ENCODE measurements around the gene PLPP4. TPM values are rescaled to one million over a fixed set of nuclear protein-coding genes. Genes with fewer than 3 reads are reported as not detected.

The PLPP4 gene
- polyA plus RNA-seq, 3 donors, result not detected

DNA sequence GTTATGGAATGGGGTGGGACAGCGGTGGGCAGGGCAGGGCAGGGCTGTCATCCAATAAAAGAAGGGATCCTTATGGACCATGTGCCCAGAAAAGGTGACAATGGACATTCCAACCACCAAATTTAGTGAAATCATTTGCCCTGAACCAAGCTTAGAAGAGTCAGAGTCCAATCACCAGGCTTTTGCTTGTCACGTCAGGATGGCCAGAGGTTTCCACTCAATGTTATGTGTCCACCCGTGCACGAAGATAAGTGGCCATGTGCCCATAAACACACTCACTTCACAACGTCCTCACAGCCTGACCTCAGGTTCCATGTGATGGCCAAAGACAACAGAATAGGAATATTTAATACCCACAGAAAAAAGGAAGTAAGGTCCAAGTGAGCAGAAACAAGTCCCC lies 36.6 kb upstream of the PLPP4 start:
- 100% methylated on average over 1 of the region's 5 CpGs for WGBS (ENCODE audit: insufficient coverage)
- Histone ChIP-seq H3K36me3 (replicated peaks in 1 of 2; ENCODE audit: control insufficient read depth in 1 of 2, insufficient read depth in 2 of 2, low read length in 2 of 2) (no peaks in the 10 kb centered on the region), H3K9me3 (replicated peaks in 1 of 2; ENCODE audit: control insufficient read depth in 1 of 2, insufficient read depth in 1 of 2, low read length in 2 of 2) (no peaks in the 10 kb centered on the region), H3K79me2 (ENCODE audit: insufficient read depth, low read length) (no peaks in the 10 kb centered on the region), H3K27me3 (ENCODE audit: control insufficient read depth in 2 of 2, insufficient read depth in 2 of 2, low read length in 2 of 2) (no peaks in the 10 kb centered on the region), H3K9ac (ENCODE audit: insufficient read depth, low read length, poor library complexity, severe bottlenecking) (no peak overlapping the region), H3K27ac (ENCODE audit: low read depth in 1 of 2, low read length in 2 of 2) (no peak overlapping the region), H3K4me1 (ENCODE audit: control insufficient read depth in 1 of 2, insufficient read depth in 2 of 2, low read length in 2 of 2) (no peaks in the 10 kb centered on the region), H4K20me1 (ENCODE audit: insufficient read depth, low read length) (no peaks in the 10 kb centered on the region), H3K4me2 (replicated peaks; ENCODE audit: extremely low read depth, low read length, poor library complexity, severe bottlenecking) (no peak overlapping the region), H3K4me3 (replicated peaks in 1 of 3; ENCODE audit: low read depth in 2 of 3, low read length in 3 of 3) (no peak overlapping the region), H2AFZ (ENCODE audit: insufficient read depth, low read depth, low read length, poor library complexity, severe bottlenecking) (no peak overlapping the region)
- no peaks in the 10 kb centered on the region for H3K4me1 Mint-ChIP-seq
- DNase-seq, result no peak
- no peaks in the 10 kb centered on the region for H3K36me3 Mint-ChIP-seq
- intact Hi-C loops (cut with micrococcal nuclease), result loop anchor here in 1 of 2 donors (10.0 kb wide), 1 partner anchor 314 kb away; no protein-coding TSS in a partner anchor
- H3K27ac Mint-ChIP-seq, result no peak overlapping the region
- H3K27me3 Mint-ChIP-seq (ENCODE audit: low read depth in 3 of 3), result peaks cover 0 to 9% (median 3%) of the 10 kb centered on the region in 3 donors
- peaks cover 0 to 2% (median 0%) of the 10 kb centered on the region in 7 donors for H3K9me3 Mint-ChIP-seq
- TF ChIP-seq, protein P1, sequence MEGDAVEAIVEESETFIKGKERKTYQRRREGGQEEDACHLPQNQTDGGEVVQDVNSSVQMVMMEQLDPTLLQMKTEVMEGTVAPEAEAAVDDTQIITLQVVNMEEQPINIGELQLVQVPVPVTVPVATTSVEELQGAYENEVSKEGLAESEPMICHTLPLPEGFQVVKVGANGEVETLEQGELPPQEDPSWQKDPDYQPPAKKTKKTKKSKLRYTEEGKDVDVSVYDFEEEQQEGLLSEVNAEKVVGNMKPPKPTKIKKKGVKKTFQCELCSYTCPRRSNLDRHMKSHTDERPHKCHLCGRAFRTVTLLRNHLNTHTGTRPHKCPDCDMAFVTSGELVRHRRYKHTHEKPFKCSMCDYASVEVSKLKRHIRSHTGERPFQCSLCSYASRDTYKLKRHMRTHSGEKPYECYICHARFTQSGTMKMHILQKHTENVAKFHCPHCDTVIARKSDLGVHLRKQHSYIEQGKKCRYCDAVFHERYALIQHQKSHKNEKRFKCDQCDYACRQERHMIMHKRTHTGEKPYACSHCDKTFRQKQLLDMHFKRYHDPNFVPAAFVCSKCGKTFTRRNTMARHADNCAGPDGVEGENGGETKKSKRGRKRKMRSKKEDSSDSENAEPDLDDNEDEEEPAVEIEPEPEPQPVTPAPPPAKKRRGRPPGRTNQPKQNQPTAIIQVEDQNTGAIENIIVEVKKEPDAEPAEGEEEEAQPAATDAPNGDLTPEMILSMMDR (IDR thresholded peaks at IDR 0.05), result no peak
- no peak overlapping the region for H3K4me3 Mint-ChIP-seq

DNA sequence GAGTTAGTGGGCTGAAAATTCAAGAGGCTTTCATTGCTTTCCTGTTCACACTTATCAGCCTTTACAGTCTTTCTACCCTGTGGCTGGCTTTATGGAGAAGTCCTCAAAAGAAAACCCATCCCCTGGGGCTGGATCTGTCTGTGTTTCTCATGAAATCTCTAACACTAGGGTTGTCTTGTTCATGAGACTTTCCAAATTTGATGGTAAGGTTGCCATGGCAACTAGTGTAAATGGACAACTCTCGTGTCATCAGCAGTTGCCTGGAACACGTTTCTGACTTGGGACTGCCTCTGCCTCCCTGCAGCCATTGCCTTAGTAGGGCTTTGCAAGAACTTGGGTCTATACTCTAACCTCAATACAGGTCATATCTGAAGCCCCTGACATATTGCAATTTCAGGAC lies 35.8 kb upstream of the PLPP4 start:
- Mint-ChIP-seq H3K9me3 (peaks cover 0 to 2% (median 0%) of the 10 kb centered on the region in 7 donors), H3K27me3 (ENCODE audit: low read depth in 3 of 3) (peaks cover 2 to 4% (median 3%) of the 10 kb centered on the region in 3 donors), H3K4me3 (no peak overlapping the region), H3K36me3 (no peaks in the 10 kb centered on the region), H3K4me1 (no peaks in the 10 kb centered on the region), H3K27ac (no peak overlapping the region)
- 30% methylated on average over 2 of the region's 2 CpGs for WGBS (ENCODE audit: insufficient coverage)
- Histone ChIP-seq H3K4me2 (replicated peaks; ENCODE audit: extremely low read depth, low read length, poor library complexity, severe bottlenecking) (no peak overlapping the region), H3K9me3 (replicated peaks in 1 of 2; ENCODE audit: control insufficient read depth in 1 of 2, insufficient read depth in 1 of 2, low read length in 2 of 2) (no peaks in the 10 kb centered on the region), H3K36me3 (replicated peaks in 1 of 2; ENCODE audit: control insufficient read depth in 1 of 2, insufficient read depth in 2 of 2, low read length in 2 of 2) (no peaks in the 10 kb centered on the region), H3K4me1 (ENCODE audit: control insufficient read depth in 1 of 2, insufficient read depth in 2 of 2, low read length in 2 of 2) (no peaks in the 10 kb centered on the region), H3K27ac (ENCODE audit: low read depth in 1 of 2, low read length in 2 of 2) (no peak overlapping the region), H3K9ac (ENCODE audit: insufficient read depth, low read length, poor library complexity, severe bottlenecking) (no peak overlapping the region), H4K20me1 (ENCODE audit: insufficient read depth, low read length) (no peaks in the 10 kb centered on the region), H3K79me2 (ENCODE audit: insufficient read depth, low read length) (no peaks in the 10 kb centered on the region), H3K27me3 (ENCODE audit: control insufficient read depth in 2 of 2, insufficient read depth in 2 of 2, low read length in 2 of 2) (no peaks in the 10 kb centered on the region), H2AFZ (ENCODE audit: insufficient read depth, low read depth, low read length, poor library complexity, severe bottlenecking) (no peak overlapping the region), H3K4me3 (replicated peaks in 1 of 3; ENCODE audit: low read depth in 2 of 3, low read length in 3 of 3) (no peak overlapping the region)
- no peak for DNase-seq
- TF ChIP-seq, protein P1 (IDR thresholded peaks at IDR 0.05), result no peak
- intact Hi-C loops (cut with micrococcal nuclease), result loop anchor here in 1 of 2 donors (10.0 kb wide), 1 partner anchor 314 kb away; no protein-coding TSS in a partner anchor

Measured in CD14-positive monocyte (primary cell).